Activated gamma-delta T cell treated with anti-CD3 and anti-CD28 coated beads, Interleukin-2, amount 50 U/mL, for 16 hours (primary cell): ENCODE results near the gene LTN1.
"Not testable (repeated sequence)": the region's sequence is repeated elsewhere in the genome, so short reads cannot be mapped to it uniquely, and the experiment has no call there.

ENCODE experiments used
- DNase-seq: peaks from one replicate; pipeline ENCODE4 v3.0.0-alpha.2; 2020; ENCODE audit warnings: low read depth

LTN1 gene

GRCh38 chr21:28992526-28993292 lies at the start of gene LTN1:
TSS of gene LTN1 (minus strand) at chr21:28992877. CDS start at chr21:28992805, 72 bp downstream.
- peak; percentile 98 for DNase-seq

DNA sequence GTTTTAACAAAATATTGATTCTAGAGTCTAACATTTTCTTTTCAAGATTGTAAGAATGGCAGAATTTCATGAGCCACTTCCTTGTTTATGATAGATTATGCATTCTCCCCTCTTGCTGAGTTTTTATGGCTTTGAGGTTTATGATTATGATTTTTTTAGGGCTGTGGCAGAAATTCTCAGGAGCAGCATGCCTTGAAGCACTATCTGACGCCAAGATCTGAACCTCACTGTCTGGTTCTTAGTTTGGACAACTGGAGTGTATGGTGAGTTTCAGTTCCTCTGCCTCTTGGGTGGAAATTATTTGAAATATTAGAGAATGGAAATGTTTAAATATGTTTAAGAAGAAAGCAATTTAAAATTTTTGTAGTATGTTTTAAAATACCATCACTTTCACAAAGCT lies 42.0 kb upstream of the LTN1 start:
- no peak for DNase-seq

DNA sequence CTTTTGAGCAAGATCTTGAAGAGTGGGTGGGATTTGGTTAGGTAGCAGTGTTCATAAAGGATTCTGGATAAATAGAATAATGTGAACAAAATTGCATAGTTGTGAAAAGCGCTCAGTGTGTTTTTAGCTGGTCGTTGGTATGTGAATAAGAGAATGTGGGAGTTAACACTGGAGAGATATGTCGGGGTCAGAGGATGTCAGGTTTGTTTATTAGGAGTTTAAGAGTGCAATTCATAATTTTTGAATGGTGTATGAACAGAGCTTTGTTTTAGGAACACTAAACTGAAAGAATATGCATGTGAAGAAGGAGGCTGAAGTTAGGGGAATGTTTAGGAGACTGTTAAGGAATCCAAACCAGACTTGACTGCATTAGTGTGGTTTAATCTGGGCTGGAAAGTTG lies 41.2 kb upstream of the LTN1 start:
- no peak for DNase-seq

- DNase-seq, result no peak
Observed at GRCh38 chr21:29033301-29033700, 40.6 kb upstream of the LTN1 start.

GRCh38 chr21:29030909-29031308 lies 38.2 kb upstream of the LTN1 start:
- no peak for DNase-seq

- no peak for DNase-seq
Observed at GRCh38 chr21:29029524-29029923, 36.8 kb upstream of the LTN1 start.

DNA sequence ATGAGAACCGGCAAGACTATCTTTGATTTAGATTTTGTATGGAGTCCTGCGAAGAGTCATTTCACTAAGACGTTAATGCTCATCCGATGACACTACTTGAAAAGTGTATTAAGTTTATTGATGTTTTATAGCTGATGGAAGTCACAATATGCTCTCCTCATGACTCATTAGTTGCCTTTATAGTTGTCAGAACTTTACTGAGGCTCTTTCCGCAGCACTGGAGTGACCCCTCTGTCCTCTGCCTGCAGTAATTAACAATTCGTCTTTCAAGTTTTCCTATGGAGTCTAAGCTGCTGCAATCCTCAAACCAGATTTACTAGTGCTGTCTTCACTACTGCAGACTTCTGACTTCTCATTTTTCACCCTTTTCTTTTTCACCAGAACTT lies 32.6 kb upstream of the LTN1 start:
- DNase-seq, result no peak

DNA sequence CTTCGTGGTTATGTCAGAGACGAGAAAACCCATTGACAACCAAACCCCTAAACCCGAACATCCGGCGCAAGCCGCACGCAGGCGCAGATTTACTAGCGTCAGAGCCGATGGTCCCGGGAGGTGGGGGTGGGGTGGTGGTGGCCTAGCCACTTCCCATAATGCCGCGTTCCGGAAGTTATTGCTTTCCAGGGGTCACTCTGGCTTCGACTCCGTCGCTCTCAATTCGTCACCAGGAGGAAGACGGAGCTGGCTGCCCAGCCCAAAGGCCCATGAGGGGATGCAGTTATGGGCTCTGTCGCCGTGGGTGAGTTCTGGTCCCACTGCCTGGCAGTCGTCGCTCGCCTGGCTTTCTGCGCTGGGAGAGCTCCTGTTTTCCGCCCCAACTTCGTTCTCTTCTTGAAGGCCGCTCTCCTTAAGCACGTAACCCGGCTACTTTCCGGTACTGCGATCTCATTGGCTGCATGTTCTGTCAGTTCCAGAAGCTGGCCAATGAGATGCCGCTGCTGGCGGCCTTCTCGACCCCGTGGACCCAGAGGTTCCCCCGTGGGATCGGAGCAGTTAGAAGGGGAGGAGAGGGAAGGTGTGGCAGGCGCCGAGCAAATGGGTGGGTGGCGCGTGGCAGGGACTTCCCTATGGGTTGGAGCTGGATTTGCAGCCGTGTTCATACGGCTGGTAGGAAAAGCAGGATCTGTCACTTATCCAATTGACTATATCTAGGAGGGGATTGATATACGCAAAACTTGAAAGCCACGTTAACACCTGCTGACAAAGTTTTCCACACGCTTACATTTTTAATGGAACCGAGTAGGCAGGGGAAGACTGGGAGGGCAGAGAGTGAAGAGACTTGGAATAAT lies 32.0 kb upstream of the LTN1 start, which contains the start of gene USP16:
USP16 (plus strand) TSS at position 195 of the 854 bp plus-strand sequence. CDS start 3,246 bp downstream, outside the sequence.
- DNase-seq, result peak; percentile 89

DNA sequence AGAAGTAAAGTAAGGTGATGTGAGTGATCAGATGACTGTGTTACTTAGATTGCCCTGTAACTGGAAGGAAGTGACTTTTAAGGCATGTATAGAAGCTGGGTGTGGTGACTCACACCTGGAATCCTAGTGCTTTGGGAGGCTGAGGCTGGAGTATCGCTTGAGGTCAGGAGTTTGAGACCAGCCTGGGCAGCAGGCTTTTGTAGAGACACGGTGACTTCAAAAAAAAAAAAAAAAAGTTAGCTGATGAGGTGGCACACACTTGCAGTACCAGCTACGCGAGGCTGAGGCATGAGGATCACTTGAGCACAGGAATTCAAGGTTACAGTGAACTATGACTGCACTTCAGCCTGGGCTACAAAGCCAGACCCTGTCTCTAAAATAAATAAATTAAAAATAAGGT lies 29.5 kb upstream of the LTN1 start:
- DNase-seq, result no peak

GRCh38 chr21:29018540-29018939 lies 25.9 kb upstream of the LTN1 start:
- DNase-seq, result no peak

DNA sequence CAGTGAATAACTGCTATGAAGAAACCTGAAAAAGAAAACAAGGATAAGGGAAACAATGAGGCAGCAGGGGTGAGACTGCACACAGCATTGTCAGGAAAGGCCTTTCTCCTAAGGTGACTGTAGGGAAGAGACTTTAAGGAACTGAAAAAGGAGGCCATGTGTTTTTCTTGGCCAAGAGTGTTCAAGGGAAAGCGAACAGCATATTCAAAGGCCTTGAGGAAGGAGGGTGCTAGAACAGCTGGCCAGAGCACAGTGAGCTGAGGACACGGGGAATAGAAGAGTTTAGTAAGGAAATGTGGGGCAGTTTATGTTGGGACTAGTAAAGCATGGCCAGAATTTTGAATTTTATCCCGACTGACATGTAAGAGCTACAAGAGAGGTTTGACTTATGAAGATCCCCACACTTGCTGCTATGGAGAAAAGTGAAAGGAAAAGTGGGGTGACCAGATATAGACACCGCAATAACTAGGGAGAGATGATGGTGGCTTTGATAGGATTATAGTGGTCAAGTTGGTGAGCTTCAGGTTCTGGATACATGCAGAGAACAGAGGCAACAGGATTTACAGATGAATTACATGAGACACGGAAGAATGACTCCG lies 25.1 kb upstream of the LTN1 start:
- DNase-seq, result no peak

DNA sequence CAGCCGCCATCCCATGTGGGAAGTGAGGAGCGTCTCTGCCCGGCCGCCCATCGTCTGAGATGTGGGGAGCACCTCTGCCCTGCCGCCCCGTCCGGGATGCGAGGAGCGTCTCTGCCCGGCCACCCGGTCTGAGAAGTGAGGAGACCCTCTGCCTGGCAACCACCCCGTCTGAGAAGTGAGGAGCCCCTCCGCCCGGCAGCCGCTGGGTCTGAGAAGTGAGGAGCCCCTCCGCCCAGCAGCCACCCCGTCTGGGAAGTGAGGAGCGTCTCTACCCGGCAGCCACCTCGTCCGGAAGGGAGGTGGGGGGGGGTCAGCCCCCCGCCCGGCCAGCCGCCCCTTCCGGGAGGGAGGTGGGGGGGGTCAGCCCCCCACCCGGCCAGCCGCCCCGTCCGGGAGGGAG lies 18.6 kb upstream of the LTN1 start:
- not testable (repeated sequence) for DNase-seq

GRCh38 chr21:29008367-29008766 lies 15.7 kb upstream of the LTN1 start:
- DNase-seq, result no peak

DNA sequence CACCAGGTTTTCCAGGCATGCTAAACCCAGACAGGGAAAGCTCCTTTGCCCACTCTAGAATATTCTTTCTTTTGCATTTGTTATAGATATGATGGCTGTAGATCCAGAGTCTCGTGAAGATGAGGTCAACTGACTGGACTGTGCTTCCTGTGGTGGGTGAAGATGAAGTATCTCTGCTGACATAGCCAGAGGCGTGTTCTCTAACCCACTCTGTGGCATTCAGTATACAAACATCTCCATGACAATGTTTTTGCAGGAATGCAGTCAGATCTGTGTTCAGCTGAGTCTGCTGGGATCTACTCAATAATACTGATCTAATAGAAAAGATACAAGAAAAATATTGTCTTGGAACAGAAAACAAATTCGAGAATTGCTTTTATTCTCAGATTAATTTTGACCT lies 15.1 kb upstream of the LTN1 start:
- no peak for DNase-seq

GRCh38 chr21:29007135-29007534 lies 14.5 kb upstream of the LTN1 start:
- DNase-seq, result no peak

DNA sequence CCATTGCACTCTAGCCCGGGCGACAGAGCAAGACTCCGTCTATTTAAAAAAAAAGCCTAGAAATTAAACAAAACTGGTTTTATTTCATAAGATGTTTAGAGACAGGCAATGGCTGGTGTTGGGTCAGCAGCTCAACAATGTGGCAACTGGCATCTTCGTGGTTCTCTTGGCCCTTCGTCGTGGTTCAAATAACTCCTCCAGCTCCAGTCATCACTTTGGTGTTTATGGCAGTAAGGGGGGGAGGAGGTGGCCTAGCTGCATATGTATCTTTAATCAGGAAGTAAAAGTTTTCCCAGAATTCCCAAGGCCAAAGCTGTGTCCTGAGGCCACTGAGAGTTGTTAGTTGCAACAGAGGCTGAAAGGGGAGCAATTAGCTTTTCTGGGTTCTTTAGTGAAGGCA lies 13.0 kb upstream of the LTN1 start:
- DNase-seq, result no peak

- DNase-seq, result peak; percentile 89
Observed at GRCh38 chr21:29002442-29003144, 9.9 kb upstream of the LTN1 start.

- no peak for DNase-seq
Observed at GRCh38 chr21:28993293-28993629, 584 bp upstream of the LTN1 start.

DNA sequence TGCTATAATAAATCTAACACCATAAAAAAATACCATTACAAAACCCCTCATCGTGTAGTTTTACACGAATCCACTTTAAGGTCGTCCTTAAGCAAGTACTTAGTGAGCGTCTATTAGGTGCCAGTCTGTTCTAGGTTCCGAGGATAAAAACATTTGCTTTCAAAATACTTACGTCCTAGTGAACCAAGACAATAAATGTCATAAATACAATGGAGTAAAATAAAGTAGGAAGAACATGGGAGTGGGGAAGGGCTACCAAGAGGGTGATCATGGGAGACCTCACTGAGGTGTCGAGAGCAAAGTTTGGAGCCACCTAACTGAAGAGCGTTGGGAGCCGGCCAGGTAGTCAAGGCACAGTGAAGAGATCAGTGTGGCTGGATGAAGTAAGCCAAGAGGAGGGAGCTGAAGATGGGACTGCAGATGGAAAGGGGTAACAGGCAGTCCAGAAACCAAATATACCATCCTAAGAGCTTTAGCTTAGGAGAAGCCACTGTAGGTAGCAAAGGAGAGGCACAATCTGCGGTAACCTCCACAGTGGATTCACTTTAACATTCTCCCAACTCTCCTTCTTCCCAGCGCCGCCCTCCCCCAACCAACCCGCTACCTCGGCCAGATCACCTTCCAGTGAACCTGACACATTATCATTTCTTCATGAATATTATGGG lies 684 bp downstream of the LTN1 start:
- DNase-seq, result no peak

DNA sequence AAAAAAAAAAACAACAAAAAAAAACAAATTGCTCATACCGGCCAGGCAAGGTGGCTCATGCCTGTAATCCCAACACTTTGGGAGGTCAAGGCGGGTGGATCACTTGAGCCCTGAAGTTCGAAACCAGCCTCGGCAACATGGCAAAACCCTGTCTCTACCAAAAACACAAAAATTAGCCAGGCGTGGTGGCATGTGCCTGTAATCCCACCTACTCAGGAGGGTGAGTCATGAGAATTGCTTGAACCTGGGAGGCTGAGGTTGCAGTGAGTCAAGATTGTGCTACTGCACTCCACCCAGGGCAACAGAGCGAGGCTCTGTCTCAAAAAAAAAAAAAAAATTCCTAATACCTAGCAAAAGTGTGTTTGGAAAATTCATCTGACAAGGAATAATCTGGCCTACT lies 4.5 kb downstream of the LTN1 start:
- DNase-seq, result not testable (repeated sequence)

DNA sequence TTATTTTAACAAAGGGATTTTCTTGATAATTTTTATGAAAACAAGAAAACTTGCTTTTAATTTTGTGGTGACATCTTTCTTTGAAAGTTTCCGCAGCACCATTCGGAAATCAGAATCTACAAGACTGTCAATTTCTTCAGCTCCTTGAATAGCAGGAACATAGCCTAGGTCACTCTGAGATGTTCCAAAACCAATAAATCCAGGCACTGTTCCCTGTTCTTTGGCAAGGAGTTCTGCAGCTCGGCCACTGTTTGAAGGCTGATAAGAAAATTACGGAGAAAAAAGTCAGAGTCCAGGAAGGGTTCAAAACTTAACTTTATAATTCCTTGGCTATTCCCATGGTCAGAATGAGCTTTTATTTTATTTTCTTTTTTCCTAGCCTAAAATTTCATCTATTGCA lies 6.0 kb downstream of the LTN1 start:
- DNase-seq, result no peak

DNA sequence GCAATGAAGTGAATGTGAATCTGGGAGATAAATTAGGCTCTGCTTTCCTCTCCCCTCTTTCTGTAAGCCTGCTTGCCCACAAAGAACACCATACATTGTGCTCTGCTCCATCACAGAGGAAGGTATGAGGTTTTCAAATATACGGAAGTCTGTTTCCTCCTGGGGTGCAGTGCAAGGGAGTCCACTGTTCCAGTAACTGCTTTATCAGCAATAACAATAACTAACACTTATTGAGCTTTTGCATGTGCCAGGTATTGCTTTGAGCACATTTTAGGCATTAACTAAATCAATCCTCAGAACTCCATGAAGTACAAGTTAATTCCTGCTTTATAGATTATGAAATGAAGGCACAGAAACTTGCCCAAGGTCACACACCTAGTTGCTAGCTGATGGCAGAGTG lies 10.0 kb downstream of the LTN1 start:
- no peak for DNase-seq
